Measurements from ENCODE around the gene RAD51B. TPM values are rescaled to one million over a fixed set of nuclear protein-coding genes. Genes with fewer than 3 reads are reported as not detected.

The RAD51B gene
- total and polyA plus RNA-seq, 2 of the 13 experiments (the other 11 are each of a cell fraction or from before 2014, with no cell fraction given): 7.0 to 9.5 TPM

GRCh38 chr14:68181519-68182326 is 362.1 kb downstream of the RAD51B start (continued):
- TF ChIP-seq, protein P1, sequence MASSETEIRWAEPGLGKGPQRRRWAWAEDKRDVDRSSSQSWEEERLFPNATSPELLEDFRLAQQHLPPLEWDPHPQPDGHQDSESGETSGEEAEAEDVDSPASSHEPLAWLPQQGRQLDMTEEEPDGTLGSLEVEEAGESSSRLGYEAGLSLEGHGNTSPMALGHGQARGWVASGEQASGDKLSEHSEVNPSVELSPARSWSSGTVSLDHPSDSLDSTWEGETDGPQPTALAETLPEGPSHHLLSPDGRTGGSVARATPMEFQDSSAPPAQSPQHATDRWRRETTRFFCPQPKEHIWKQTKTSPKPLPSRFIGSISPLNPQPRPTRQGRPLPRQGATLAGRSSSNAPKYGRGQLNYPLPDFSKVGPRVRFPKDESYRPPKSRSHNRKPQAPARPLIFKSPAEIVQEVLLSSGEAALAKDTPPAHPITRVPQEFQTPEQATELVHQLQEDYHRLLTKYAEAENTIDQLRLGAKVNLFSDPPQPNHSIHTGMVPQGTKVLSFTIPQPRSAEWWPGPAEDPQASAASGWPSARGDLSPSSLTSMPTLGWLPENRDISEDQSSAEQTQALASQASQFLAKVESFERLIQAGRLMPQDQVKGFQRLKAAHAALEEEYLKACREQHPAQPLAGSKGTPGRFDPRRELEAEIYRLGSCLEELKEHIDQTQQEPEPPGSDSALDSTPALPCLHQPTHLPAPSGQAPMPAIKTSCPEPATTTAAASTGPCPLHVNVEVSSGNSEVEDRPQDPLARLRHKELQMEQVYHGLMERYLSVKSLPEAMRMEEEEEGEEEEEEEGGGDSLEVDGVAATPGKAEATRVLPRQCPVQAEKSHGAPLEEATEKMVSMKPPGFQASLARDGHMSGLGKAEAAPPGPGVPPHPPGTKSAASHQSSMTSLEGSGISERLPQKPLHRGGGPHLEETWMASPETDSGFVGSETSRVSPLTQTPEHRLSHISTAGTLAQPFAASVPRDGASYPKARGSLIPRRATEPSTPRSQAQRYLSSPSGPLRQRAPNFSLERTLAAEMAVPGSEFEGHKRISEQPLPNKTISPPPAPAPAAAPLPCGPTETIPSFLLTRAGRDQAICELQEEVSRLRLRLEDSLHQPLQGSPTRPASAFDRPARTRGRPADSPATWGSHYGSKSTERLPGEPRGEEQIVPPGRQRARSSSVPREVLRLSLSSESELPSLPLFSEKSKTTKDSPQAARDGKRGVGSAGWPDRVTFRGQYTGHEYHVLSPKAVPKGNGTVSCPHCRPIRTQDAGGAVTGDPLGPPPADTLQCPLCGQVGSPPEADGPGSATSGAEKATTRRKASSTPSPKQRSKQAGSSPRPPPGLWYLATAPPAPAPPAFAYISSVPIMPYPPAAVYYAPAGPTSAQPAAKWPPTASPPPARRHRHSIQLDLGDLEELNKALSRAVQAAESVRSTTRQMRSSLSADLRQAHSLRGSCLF (CRISPR knock-in tag; IDR thresholded peaks at IDR 0.05; ENCODE audit: borderline replicate concordance): no peak
- TF ChIP-seq, protein P2, sequence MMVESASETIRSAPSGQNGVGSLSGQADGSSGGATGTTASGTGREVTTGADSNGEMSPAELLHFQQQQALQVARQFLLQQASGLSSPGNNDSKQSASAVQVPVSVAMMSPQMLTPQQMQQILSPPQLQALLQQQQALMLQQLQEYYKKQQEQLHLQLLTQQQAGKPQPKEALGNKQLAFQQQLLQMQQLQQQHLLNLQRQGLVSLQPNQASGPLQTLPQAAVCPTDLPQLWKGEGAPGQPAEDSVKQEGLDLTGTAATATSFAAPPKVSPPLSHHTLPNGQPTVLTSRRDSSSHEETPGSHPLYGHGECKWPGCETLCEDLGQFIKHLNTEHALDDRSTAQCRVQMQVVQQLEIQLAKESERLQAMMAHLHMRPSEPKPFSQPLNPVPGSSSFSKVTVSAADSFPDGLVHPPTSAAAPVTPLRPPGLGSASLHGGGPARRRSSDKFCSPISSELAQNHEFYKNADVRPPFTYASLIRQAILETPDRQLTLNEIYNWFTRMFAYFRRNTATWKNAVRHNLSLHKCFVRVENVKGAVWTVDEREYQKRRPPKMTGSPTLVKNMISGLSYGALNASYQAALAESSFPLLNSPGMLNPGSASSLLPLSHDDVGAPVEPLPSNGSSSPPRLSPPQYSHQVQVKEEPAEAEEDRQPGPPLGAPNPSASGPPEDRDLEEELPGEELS (CRISPR knock-in tag; IDR thresholded peaks at IDR 0.05): no peak
- TF ChIP-seq ZNF543 (CRISPR knock-in tag; IDR thresholded peaks at IDR 0.05) (no peak), PHF5A (CRISPR knock-in tag; IDR thresholded peaks at IDR 0.05; ENCODE audit: low read depth, unreplicated experiment) (no peak), PPARG (CRISPR knock-in tag; conservative IDR thresholded peaks at IDR 0.05) (peak; percentile 90), ZBTB2 (CRISPR knock-in tag; IDR thresholded peaks at IDR 0.05; ENCODE audit: low read depth) (no peak), CCDC6 (CRISPR knock-in tag; IDR thresholded peaks at IDR 0.05) (no peak), FOXO1 (CRISPR knock-in tag; IDR thresholded peaks at IDR 0.05) (no peak), HOXA7 (CRISPR knock-in tag; IDR thresholded peaks at IDR 0.05) (no peak), NFRKB (IDR thresholded peaks at IDR 0.05) (no peak)
- TF ChIP-seq, protein P3, sequence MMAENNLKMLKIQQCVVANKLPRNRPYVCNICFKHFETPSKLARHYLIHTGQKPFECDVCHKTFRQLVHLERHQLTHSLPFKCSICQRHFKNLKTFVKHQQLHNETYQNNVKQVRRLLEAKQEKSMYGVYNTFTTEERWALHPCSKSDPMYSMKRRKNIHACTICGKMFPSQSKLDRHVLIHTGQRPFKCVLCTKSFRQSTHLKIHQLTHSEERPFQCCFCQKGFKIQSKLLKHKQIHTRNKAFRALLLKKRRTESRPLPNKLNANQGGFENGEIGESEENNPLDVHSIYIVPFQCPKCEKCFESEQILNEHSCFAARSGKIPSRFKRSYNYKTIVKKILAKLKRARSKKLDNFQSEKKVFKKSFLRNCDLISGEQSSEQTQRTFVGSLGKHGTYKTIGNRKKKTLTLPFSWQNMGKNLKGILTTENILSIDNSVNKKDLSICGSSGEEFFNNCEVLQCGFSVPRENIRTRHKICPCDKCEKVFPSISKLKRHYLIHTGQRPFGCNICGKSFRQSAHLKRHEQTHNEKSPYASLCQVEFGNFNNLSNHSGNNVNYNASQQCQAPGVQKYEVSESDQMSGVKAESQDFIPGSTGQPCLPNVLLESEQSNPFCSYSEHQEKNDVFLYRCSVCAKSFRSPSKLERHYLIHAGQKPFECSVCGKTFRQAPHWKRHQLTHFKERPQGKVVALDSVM (CRISPR knock-in tag; IDR thresholded peaks at IDR 0.05): no peak

Data from HepG2 (cell line).